Prostate gland (tissue), 2 donors: ENCODE data around the gene ISCU. TPM values are rescaled to one million over a fixed set of nuclear protein-coding genes. Genes with fewer than 3 reads are reported as not detected.
"Not testable (repeated sequence)": the region's sequence is repeated elsewhere in the genome, so short reads cannot be mapped to it uniquely, and the experiment has no call there.

ENCODE experiments used
- DNase-seq: peaks from one replicate; pipeline ENCODE4 v3.0.0-alpha.2; 2019; ENCODE audit warnings: low spot score
- H3K27ac ChIP-seq, 2 donors: fragments of 200-600 bp; sonication (generic); 2 replicates each; pipeline ENCODE4 v1.5.1; 2017 to 2019
- H3K27me3 ChIP-seq: fragments of 200-600 bp; sonication (generic); replicated peaks from 2 replicates; pipeline ENCODE4 v1.5.1; 2019; ENCODE audit not compliant: insufficient read depth
- H3K36me3 ChIP-seq, 2 donors: fragments of 200-600 bp; sonication (generic); 1 replicate in 1 of 2; 2 replicates in 1 of 2; pipeline versions ENCODE4 v1.5.1 to v1.8.1; 2017 to 2019
- H3K4me1 ChIP-seq: fragments of 200-600 bp; sonication (generic); replicated peaks from 2 replicates; pipeline ENCODE4 v1.5.1; 2019
- H3K4me3 ChIP-seq, 2 donors: fragments of 200-600 bp; sonication (generic); 2 replicates each; pipeline ENCODE4 v1.5.1; 2017 to 2019
- H3K9me3 ChIP-seq: fragments of 200-600 bp; sonication (generic); 2 replicates; pipeline ENCODE4 v1.5.1; 2017
- CTCF ChIP-seq, 4 experiments: fragments of 200-600 bp in 2 of 4; fragments of 450-650 bp in 2 of 4; sonication (generic) in 2 of 4; IDR thresholded peaks; 1 replicate in 3 of 4; 2 replicates in 1 of 4; pipeline ENCODE4 v1.5.1; 2016 to 2019; ENCODE audit warnings: antibody characterized with exemption in 4 of 4, mild to moderate bottlenecking in 2 of 4, moderate library complexity in 2 of 4
- POLR2A ChIP-seq: fragments of 450-650 bp; IDR thresholded peaks from one replicate; pipeline ENCODE4 v1.6.1; 2016; ENCODE audit warnings: antibody characterized with exemption, mild to moderate bottlenecking
- POLR2AphosphoS5 ChIP-seq: sonication (generic); formaldehyde crosslinking; IDR thresholded peaks from one replicate; pipeline ENCODE4 v1.6.1; 2017; ENCODE audit warnings: antibody characterized with exemption
- WGBS: methylation state at CpG from one replicate; pipeline ENCODE4 v1.1.5; 2018; 5-methylcytosine and 5-hydroxymethylcytosine counted together
- intact Hi-C: fragments of 100-400 bp; cut with DNase I; formaldehyde crosslinking; loops from one replicate; pipeline ENCODE4 v1.14.2; 2022
- total RNA-seq, 2 donors: library from RNA; depleted of rRNA; stranded (reverse); fragments of >200 nt; gene quantifications; one replicate each; pipeline ENCODE4 v1.1.0, GENCODE V29; 2016

Gene ISCU
- total RNA-seq, 2 donors from 2014 or later, result 170 to 203 TPM

GRCh38 chr12:108586306-108586705 is 23.9 kb downstream of the ISCU start:
- no peak overlapping the region for H3K27ac ChIP-seq
- no peaks in the 10 kb centered on the region for H3K27me3 ChIP-seq
- no peak for DNase-seq
- no peaks in the 10 kb centered on the region for H3K36me3 ChIP-seq
- intact Hi-C loops, result no loop called here
- no peak overlapping the region for H3K4me3 ChIP-seq
- no peak for TF ChIP-seq CTCF (IDR thresholded peaks at IDR 0.05)
- TF ChIP-seq POLR2AphosphoS5, result no peak
- H3K4me1 ChIP-seq, result no peaks in the 10 kb centered on the region
- WGBS, result 92% methylated on average over 11 of the region's 11 CpGs
- H3K9me3 ChIP-seq, result no peaks in the 10 kb centered on the region

- Histone ChIP-seq H3K27ac (no peak overlapping the region), H3K4me1 (no peaks in the 10 kb centered on the region), H3K36me3 (no peaks in the 10 kb centered on the region), H3K27me3 (no peaks in the 10 kb centered on the region), H3K9me3 (no peaks in the 10 kb centered on the region), H3K4me3 (no peak overlapping the region)
- intact Hi-C loops, result no loop called here
- no peak for DNase-seq
- no peak for TF ChIP-seq CTCF (IDR thresholded peaks at IDR 0.05)
- TF ChIP-seq POLR2A, result no peak
- TF ChIP-seq POLR2AphosphoS5, result no peak
- WGBS, result 62% methylated on average over 4 of the region's 4 CpGs
These were observed 25.4 kb downstream of the ISCU start for GRCh38 chr12:108587826-108588225.

- 25% methylated on average over 13 of the region's 15 CpGs for WGBS
- no peak for DNase-seq
- TF ChIP-seq POLR2AphosphoS5, result no peak
- no peak for TF ChIP-seq CTCF (IDR thresholded peaks at IDR 0.05)
- TF ChIP-seq POLR2A, result no peak
- Histone ChIP-seq H3K9me3 (no peaks in the 10 kb centered on the region), H3K27me3 (no peaks in the 10 kb centered on the region), H3K36me3 (no peaks in the 10 kb centered on the region), H3K27ac (no peak overlapping the region), H3K4me1 (no peaks in the 10 kb centered on the region), H3K4me3 (no peak overlapping the region)
- intact Hi-C loops, result no loop called here
These were observed 26.8 kb downstream of the ISCU start for GRCh38 chr12:108589028-108589839.

GRCh38 chr12:108589840-108590229 is 27.4 kb downstream of the ISCU start:
- no peak for TF ChIP-seq CTCF (IDR thresholded peaks at IDR 0.05)
- no peak for TF ChIP-seq POLR2A
- TF ChIP-seq POLR2AphosphoS5, result no peak
- intact Hi-C loops, result no loop called here
- no peaks in the 10 kb centered on the region for H3K36me3 ChIP-seq
- H3K27ac ChIP-seq, result no peak overlapping the region
- H3K9me3 ChIP-seq, result no peaks in the 10 kb centered on the region
- 83% methylated on average over 7 of the region's 7 CpGs for WGBS
- H3K27me3 ChIP-seq, result no peaks in the 10 kb centered on the region
- DNase-seq, result no peak
- H3K4me1 ChIP-seq, result no peaks in the 10 kb centered on the region
- H3K4me3 ChIP-seq, result no peak overlapping the region

- DNase-seq, H3K36me3 ChIP-seq, intact Hi-C loops, H3K9me3 ChIP-seq, H3K4me3 ChIP-seq, H3K4me1 ChIP-seq, H3K27ac ChIP-seq, H3K27me3 ChIP-seq: not testable (repeated sequence)
- WGBS, result 97% methylated on average over 9 of the region's 9 CpGs
These were observed 28.1 kb downstream of the ISCU start for GRCh38 chr12:108590463-108590862.
